Ovary (tissue), 9 donors: ENCODE data around the gene OPRL1. TPM values are rescaled to one million over a fixed set of nuclear protein-coding genes. Genes with fewer than 3 reads are reported as not detected.

ENCODE experiments used
- DNase-seq, 5 donors: peaks; one replicate each; pipeline ENCODE4 v3.0.0-alpha.2; 2019 to 2020
- H3K27ac ChIP-seq, 2 donors: fragments of 200-600 bp; one replicate each; pipeline versions ENCODE4 v1.5.1 to v1.8.0; 2019 to 2022
- H3K27me3 ChIP-seq: fragments of 200-600 bp; one replicate; pipeline ENCODE4 v1.8.0; 2022
- H3K36me3 ChIP-seq: fragments of 200-600 bp; sonication (generic); one replicate; pipeline ENCODE4 v1.5.1; 2019
- H3K4me1 ChIP-seq: one replicate; pipeline ENCODE4 v1.8.1; 2013; ENCODE audit warnings: mild to moderate bottlenecking, moderate library complexity; ENCODE audit not compliant: insufficient read depth
- H3K4me3 ChIP-seq: fragments of 200-600 bp; sonication (generic); one replicate; pipeline ENCODE4 v1.5.1; 2017
- H3K9me3 ChIP-seq, 2 donors: fragments of 200-600 bp in 1 of 2; sonication (generic) in 1 of 2; one replicate each; pipeline versions ENCODE4 v1.5.1 to v1.8.1; 2013 to 2019; ENCODE audit warnings: mild to moderate bottlenecking in 1 of 2, moderate library complexity in 1 of 2
- CTCF ChIP-seq, 3 donors: fragments of 450-650 bp in 2 of 3; fragments of 200-600 bp in 1 of 3; IDR thresholded peaks; one replicate each; pipeline versions ENCODE4 v1.5.1 to v1.8.0; 2016 to 2022; ENCODE audit warnings: antibody characterized with exemption in 3 of 3, mild to moderate bottlenecking in 1 of 3
- EP300 ChIP-seq: sonication (generic); formaldehyde crosslinking; IDR thresholded peaks from one replicate; pipeline ENCODE4 v1.6.1; 2017; ENCODE audit warnings: antibody characterized with exemption
- POLR2A ChIP-seq: fragments of 450-650 bp; IDR thresholded peaks from one replicate; pipeline ENCODE4 v1.6.1; 2017; ENCODE audit warnings: antibody characterized with exemption, mild to moderate bottlenecking, moderate library complexity
- WGBS, 3 donors: extraction: QIAGEN DNeasy Blood & Tissue Kit in 1 of 3; methylation state at CpG; one replicate each; pipeline versions ENCODE4 v1.1.5 to v1.1.7; 2013 to 2017; 5-methylcytosine and 5-hydroxymethylcytosine counted together
- intact Hi-C, 4 donors: fragments of 100-400 bp; cut with DNase I; formaldehyde crosslinking; loops; one replicate each; pipeline versions ENCODE4 v1.11.0 to v1.15.1; 2022 to 2023
- polyA plus RNA-seq, 2 donors: library from polyadenylated mRNA; stranded (reverse); fragments of 200-250 nt in 1 of 2; fragments of 350-450 nt in 1 of 2; fragmentation: Illumina TruSeq in 1 of 2; extraction: RNeasy Lipid Tissue Mini Kit (QIAGEN cat#74804) in 1 of 2; gene quantifications; one replicate each; pipeline ENCODE4 v1.2.3, GENCODE V29; 2013 to 2014
- total RNA-seq, 7 donors: library from RNA; depleted of rRNA in 2 of 7; stranded (reverse); fragments of >200 nt in 2 of 7; fragmentation: NEBNext Ultra II Directional in 3 of 7; extraction: Animal tissue kit (Norgen Biotek cat#: 25700) in 3 of 7; gene quantifications; one replicate each; pipeline versions ENCODE4 v1.1.0 to v1.2.4, GENCODE V29; 2016 to 2023
- donor health status: DM: no; HTN: no; CAD: no; lungs with moderate emphysema.
- donor health status: DM: no; HTN: no; CAD: no.
- donor health status: Bipolar disorder and iron deficiency.
- donor health status: DM: yes; HTN: yes; CAD: no.
- donor health status: DM: no; HTN: no; CAD: no.
- donor health status: DM: yes; HTN: yes; CAD: no.

The OPRL1 gene
- total and polyA plus RNA-seq, 9 donors, result 0.12 to 0.80 (median 0.43) TPM

- Histone ChIP-seq H3K36me3 (no peaks in the 10 kb centered on the region), H3K27ac (no peak overlapping the region), H3K4me1 (no peaks in the 10 kb centered on the region), H3K4me3 (no peak overlapping the region), H3K9me3 (no peaks in the 10 kb centered on the region), H3K27me3 (no peaks in the 10 kb centered on the region)
- no peak for DNase-seq
- 49 to 72% (median 62%) methylated on average over 7 to 19 of the region's 19 CpGs for WGBS, 3 donors
- TF ChIP-seq CTCF (IDR thresholded peaks at IDR 0.05), result no peak
- TF ChIP-seq EP300, result no peak
- no peak for TF ChIP-seq POLR2A
- intact Hi-C loops, result no loop called here
These were observed 11.5 kb downstream of the OPRL1 start for GRCh38 chr20:64091340-64091739.

- 8 to 12% (median 11%) methylated on average over 16 of the region's 16 CpGs for WGBS, 3 donors
These were observed 11.9 kb downstream of the OPRL1 start for GRCh38 chr20:64091770-64092169.

DNA sequence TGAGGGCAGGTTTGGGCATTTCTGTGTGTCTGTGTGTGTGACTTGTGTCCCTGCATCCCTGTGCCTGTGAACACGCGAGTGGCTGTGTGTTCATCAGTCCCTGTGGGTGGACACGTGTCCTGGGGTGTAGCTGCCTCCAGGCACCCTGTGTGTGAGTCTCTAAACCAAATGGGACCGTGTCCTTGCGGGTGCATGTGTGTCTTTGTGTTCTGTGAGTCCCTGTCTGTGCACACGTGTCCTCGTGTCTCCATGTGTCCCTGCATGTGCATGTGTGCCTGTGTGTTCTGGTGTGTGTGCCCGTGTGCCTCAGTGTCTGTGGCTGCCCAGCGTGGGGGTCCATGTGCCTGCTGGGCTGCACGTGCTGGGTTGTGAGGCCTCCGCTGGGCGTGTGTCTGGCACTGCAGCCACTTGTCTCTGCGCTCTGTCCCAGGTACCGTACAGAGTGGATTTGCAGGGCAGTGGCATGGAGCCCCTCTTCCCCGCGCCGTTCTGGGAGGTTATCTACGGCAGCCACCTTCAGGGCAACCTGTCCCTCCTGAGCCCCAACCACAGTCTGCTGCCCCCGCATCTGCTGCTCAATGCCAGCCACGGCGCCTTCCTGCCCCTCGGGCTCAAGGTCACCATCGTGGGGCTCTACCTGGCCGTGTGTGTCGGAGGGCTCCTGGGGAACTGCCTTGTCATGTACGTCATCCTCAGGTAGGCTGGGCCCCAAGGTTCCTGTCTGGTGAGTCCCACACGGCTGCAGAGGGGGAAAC lies 12.6 kb downstream of the OPRL1 start:
- no peaks in the 10 kb centered on the region for H3K4me1 ChIP-seq
- H3K9me3 ChIP-seq, result no peaks in the 10 kb centered on the region
- no peak overlapping the region for H3K4me3 ChIP-seq
- no peak overlapping the region for H3K27ac ChIP-seq
- no peak for TF ChIP-seq POLR2A
- no peak for TF ChIP-seq EP300
- TF ChIP-seq CTCF (IDR thresholded peaks at IDR 0.05), result no peak
- DNase-seq, result no peak
- no peaks in the 10 kb centered on the region for H3K27me3 ChIP-seq
- intact Hi-C loops, result no loop called here
- 28 to 44% (median 32%) methylated on average over 17 to 27 of the region's 27 CpGs for WGBS, 3 donors
- no peaks in the 10 kb centered on the region for H3K36me3 ChIP-seq

More at GRCh38 chr20:64091770-64092169, 11.9 kb downstream of the OPRL1 start:
- H3K9me3 ChIP-seq, result no peaks in the 10 kb centered on the region
- H3K27me3 ChIP-seq, result no peaks in the 10 kb centered on the region
- H3K27ac ChIP-seq, result no peak overlapping the region
- no peak overlapping the region for H3K4me3 ChIP-seq
- TF ChIP-seq EP300 (no peak), CTCF (IDR thresholded peaks at IDR 0.05) (no peak), POLR2A (no peak)
- DNase-seq, result no peak
- H3K4me1 ChIP-seq, result no peaks in the 10 kb centered on the region
- H3K36me3 ChIP-seq, result no peaks in the 10 kb centered on the region
- intact Hi-C loops, result no loop called here

- Histone ChIP-seq H3K27ac (no peak overlapping the region), H3K4me1 (no peaks in the 10 kb centered on the region), H3K36me3 (no peaks in the 10 kb centered on the region), H3K4me3 (no peak overlapping the region), H3K9me3 (no peaks in the 10 kb centered on the region), H3K27me3 (no peaks in the 10 kb centered on the region)
- 21 to 54% (median 44%) methylated on average over 9 of the region's 9 CpGs for WGBS, 3 donors
- no peak for TF ChIP-seq POLR2A
- no peak for TF ChIP-seq EP300
- no peak for TF ChIP-seq CTCF (IDR thresholded peaks at IDR 0.05)
- intact Hi-C loops, result no loop called here
- no peak for DNase-seq
These were observed 13.2 kb downstream of the OPRL1 start for GRCh38 chr20:64093013-64093503.
